Prostate gland (tissue), 2 donors: ENCODE results near the gene QRICH1. TPM values are rescaled to one million over a fixed set of nuclear protein-coding genes. Genes with fewer than 3 reads are reported as not detected.
A peak's percentile ranks its signal among the peaks of the same experiment; 100 is the strongest.

Experiments
- DNase-seq: peaks from one replicate; pipeline ENCODE4 v3.0.0-alpha.2; 2019; ENCODE audit warnings: low spot score
- H3K27ac ChIP-seq, 2 donors: fragments of 200-600 bp; sonication (generic); 2 replicates each; pipeline ENCODE4 v1.5.1; 2017 to 2019
- H3K27me3 ChIP-seq: fragments of 200-600 bp; sonication (generic); replicated peaks from 2 replicates; pipeline ENCODE4 v1.5.1; 2019; ENCODE audit not compliant: insufficient read depth
- H3K36me3 ChIP-seq, 2 donors: fragments of 200-600 bp; sonication (generic); 1 replicate in 1 of 2; 2 replicates in 1 of 2; pipeline versions ENCODE4 v1.5.1 to v1.8.1; 2017 to 2019
- H3K4me1 ChIP-seq: fragments of 200-600 bp; sonication (generic); replicated peaks from 2 replicates; pipeline ENCODE4 v1.5.1; 2019
- H3K4me3 ChIP-seq, 2 donors: fragments of 200-600 bp; sonication (generic); 2 replicates each; pipeline ENCODE4 v1.5.1; 2017 to 2019
- H3K9me3 ChIP-seq: fragments of 200-600 bp; sonication (generic); 2 replicates; pipeline ENCODE4 v1.5.1; 2017
- CTCF ChIP-seq, 4 experiments: fragments of 200-600 bp in 2 of 4; fragments of 450-650 bp in 2 of 4; sonication (generic) in 2 of 4; IDR thresholded peaks; 1 replicate in 3 of 4; 2 replicates in 1 of 4; pipeline ENCODE4 v1.5.1; 2016 to 2019; ENCODE audit warnings: antibody characterized with exemption in 4 of 4, mild to moderate bottlenecking in 2 of 4, moderate library complexity in 2 of 4
- POLR2A ChIP-seq: fragments of 450-650 bp; IDR thresholded peaks from one replicate; pipeline ENCODE4 v1.6.1; 2016; ENCODE audit warnings: antibody characterized with exemption, mild to moderate bottlenecking
- POLR2AphosphoS5 ChIP-seq: sonication (generic); formaldehyde crosslinking; IDR thresholded peaks from one replicate; pipeline ENCODE4 v1.6.1; 2017; ENCODE audit warnings: antibody characterized with exemption
- WGBS: methylation state at CpG from one replicate; pipeline ENCODE4 v1.1.5; 2018; 5-methylcytosine and 5-hydroxymethylcytosine counted together
- intact Hi-C: fragments of 100-400 bp; cut with DNase I; formaldehyde crosslinking; loops from one replicate; pipeline ENCODE4 v1.14.2; 2022
- total RNA-seq, 2 donors: library from RNA; depleted of rRNA; stranded (reverse); fragments of >200 nt; gene quantifications; one replicate each; pipeline ENCODE4 v1.1.0, GENCODE V29; 2016

QRICH1 gene
- total RNA-seq, 2 donors from 2014 or later, result 60.1 to 132 TPM

DNA sequence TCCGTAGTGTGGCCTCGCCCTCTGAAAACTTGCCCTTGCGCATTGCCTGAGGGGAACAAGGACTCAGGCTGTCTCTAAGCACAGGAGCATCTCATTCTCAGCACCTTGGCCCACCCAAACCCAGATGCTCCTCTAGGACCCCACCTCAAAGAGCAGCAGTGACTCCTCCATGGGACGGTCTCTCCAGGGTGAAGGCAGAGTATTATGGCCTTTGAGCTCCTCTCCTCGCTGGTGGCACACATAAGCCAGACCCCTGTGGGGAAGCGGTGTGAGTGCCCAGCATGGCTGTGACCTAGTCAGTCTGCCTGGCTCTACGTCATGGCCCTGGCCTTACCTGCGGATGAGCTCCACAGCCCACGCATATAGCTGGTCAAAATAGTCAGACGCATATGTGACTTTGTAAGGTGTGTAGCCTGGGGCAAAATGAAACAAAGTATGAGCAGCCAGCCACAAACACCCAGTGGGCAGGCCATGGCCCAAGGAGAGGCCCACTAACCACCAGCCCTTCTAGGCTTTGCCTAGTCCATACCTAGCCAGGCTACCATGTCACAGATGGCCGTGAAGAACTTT, 6.3 kb upstream of the QRICH1 start:
- DNase-seq, result no peak
- Histone ChIP-seq H3K27ac (no peak overlapping the region), H3K4me3 (no peak overlapping the region), H3K4me1 (peaks cover 11% of the 10 kb centered on the region), H3K36me3 (peaks cover 26 to 32% of the 10 kb centered on the region in 2 donors), H3K27me3 (no peaks in the 10 kb centered on the region), H3K9me3 (no peaks in the 10 kb centered on the region)
- intact Hi-C loops, result no loop called here
- TF ChIP-seq CTCF (IDR thresholded peaks at IDR 0.05), result no peak
- TF ChIP-seq POLR2AphosphoS5, result no peak
- no peak for TF ChIP-seq POLR2A
- WGBS, result 90% methylated on average over 11 of the region's 11 CpGs

- WGBS, result 89% methylated on average over 13 of the region's 13 CpGs
- no peak for TF ChIP-seq POLR2A
- no peak for TF ChIP-seq POLR2AphosphoS5
- TF ChIP-seq CTCF (IDR thresholded peaks at IDR 0.05), result no peak
- no peak overlapping the region for H3K4me3 ChIP-seq
- peaks cover 10% of the 10 kb centered on the region for H3K4me1 ChIP-seq
- intact Hi-C loops, result loop anchor here (10.0 kb wide), 1 partner anchor 114 kb away; no protein-coding TSS in a partner anchor
- no peaks in the 10 kb centered on the region for H3K27me3 ChIP-seq
- DNase-seq, result no peak
- no peaks in the 10 kb centered on the region for H3K9me3 ChIP-seq
- no peak overlapping the region for H3K27ac ChIP-seq
- peaks cover 26 to 32% of the 10 kb centered on the region in 2 donors for H3K36me3 ChIP-seq
These were observed 5.2 kb upstream of the QRICH1 start for GRCh38 chr3:49098910-49099630.

- 69% methylated on average over 5 of the region's 5 CpGs for WGBS
- Histone ChIP-seq H3K9me3 (no peaks in the 10 kb centered on the region), H3K27ac (no peak overlapping the region), H3K36me3 (peaks cover 26 to 32% of the 10 kb centered on the region in 2 donors), H3K27me3 (no peaks in the 10 kb centered on the region), H3K4me1 (peaks cover 4% of the 10 kb centered on the region), H3K4me3 (no peak overlapping the region)
- DNase-seq, result no peak
- TF ChIP-seq POLR2A (no peak), POLR2AphosphoS5 (no peak), CTCF (IDR thresholded peaks at IDR 0.05) (no peak)
- intact Hi-C loops, result loop anchor here (10.0 kb wide), 1 partner anchor 114 kb away; no protein-coding TSS in a partner anchor
These were observed 4.6 kb upstream of the QRICH1 start for GRCh38 chr3:49098429-49098828.

- H3K27ac ChIP-seq, result peak overlapping the region; percentile 95 to 97
- H3K4me3 ChIP-seq, result peak overlapping the region; percentile 78 to 100
- intact Hi-C loops, result loop anchor here (5.0 to 10.0 kb wide), 4 partner anchors 39 to 319 kb away; partner anchors contain the start of genes LAMB2, NDUFAF3, RHOA and TCTA
- no peaks in the 10 kb centered on the region for H3K9me3 ChIP-seq
- peak; percentile 66 for DNase-seq
- H3K36me3 ChIP-seq, result peaks cover 1 to 2% of the 10 kb centered on the region in 2 donors
- under 1% methylated on average over 33 of the region's 86 CpGs for WGBS
- TF ChIP-seq POLR2A (no peak), CTCF (IDR thresholded peaks at IDR 0.05) (peak in 1 of 4 experiments; percentile 4), POLR2AphosphoS5 (peak; percentile 4)
- H3K27me3 ChIP-seq, result no peaks in the 10 kb centered on the region
- peaks cover 6% of the 10 kb centered on the region for H3K4me1 ChIP-seq
These were observed 676 bp downstream of the QRICH1 start for GRCh38 chr3:49092938-49093852.
